Inferior parietal cortex (tissue), 1 donor: ENCODE data around the gene RUSC1.
"Not testable (repeated sequence)": the region's sequence is repeated elsewhere in the genome, so short reads cannot be mapped to it uniquely, and the experiment has no call there.

Source experiments
- DNase-seq: peaks from one replicate; pipeline ENCODE4 v3.0.0-alpha.2; 2016; ENCODE audit errors: extremely low spot score

RUSC1 gene

GRCh38 chr1:155320661-155321617 is at the start of gene RUSC1:
Gene RUSC1, plus strand, starts transcription at chr1:155320894. Its CDS starts 880 bp downstream, at chr1:155321774.
- peak; percentile 82 for DNase-seq

GRCh38 chr1:155272466-155273342 is 48.0 kb upstream of the RUSC1 start:
- DNase-seq = no peak

GRCh38 chr1:155273343-155274245 is 47.1 kb upstream of the RUSC1 start, which contains the start of gene CLK2:
Gene CLK2, minus strand, starts transcription at chr1:155273504. Its CDS starts 2,527 bp downstream, at chr1:155270977.
- DNase-seq = peak; percentile 93

GRCh38 chr1:155277070-155277901 is 43.4 kb upstream of the RUSC1 start, which contains the start of gene HCN3:
Gene HCN3, plus strand, starts transcription at chr1:155277463. Its CDS starts 128 bp downstream, at chr1:155277591.
- peak; percentile 97 for DNase-seq

GRCh38 chr1:155277902-155278688 is 42.6 kb upstream of the RUSC1 start:
- no peak for DNase-seq

GRCh38 chr1:155278689-155279160 is 42.0 kb upstream of the RUSC1 start:
- peak; percentile 13 for DNase-seq

GRCh38 chr1:155279268-155279667 is 41.4 kb upstream of the RUSC1 start:
- no peak for DNase-seq

GRCh38 chr1:155282488-155283091 is 38.1 kb upstream of the RUSC1 start:
- DNase-seq = no peak

GRCh38 chr1:155284476-155284875 is 36.2 kb upstream of the RUSC1 start:
- no peak for DNase-seq

GRCh38 chr1:155285063-155285462 is 35.6 kb upstream of the RUSC1 start:
- no peak for DNase-seq

- no peak for DNase-seq
Observed at GRCh38 chr1:155285631-155286044, 35.1 kb upstream of the RUSC1 start.

GRCh38 chr1:155286544-155286943 is 34.1 kb upstream of the RUSC1 start:
- no peak for DNase-seq

- DNase-seq = no peak
Observed at GRCh38 chr1:155287987-155288543, 32.6 kb upstream of the RUSC1 start.

- not testable (repeated sequence) for DNase-seq
Observed at GRCh38 chr1:155291006-155291405, 29.7 kb upstream of the RUSC1 start.

- no peak for DNase-seq
Observed at GRCh38 chr1:155293086-155293749, 27.5 kb upstream of the RUSC1 start.

- DNase-seq = no peak
Observed at GRCh38 chr1:155294520-155295182, 26.0 kb upstream of the RUSC1 start.
